ENCODE measurements around the gene MOGAT3.

DNA sequence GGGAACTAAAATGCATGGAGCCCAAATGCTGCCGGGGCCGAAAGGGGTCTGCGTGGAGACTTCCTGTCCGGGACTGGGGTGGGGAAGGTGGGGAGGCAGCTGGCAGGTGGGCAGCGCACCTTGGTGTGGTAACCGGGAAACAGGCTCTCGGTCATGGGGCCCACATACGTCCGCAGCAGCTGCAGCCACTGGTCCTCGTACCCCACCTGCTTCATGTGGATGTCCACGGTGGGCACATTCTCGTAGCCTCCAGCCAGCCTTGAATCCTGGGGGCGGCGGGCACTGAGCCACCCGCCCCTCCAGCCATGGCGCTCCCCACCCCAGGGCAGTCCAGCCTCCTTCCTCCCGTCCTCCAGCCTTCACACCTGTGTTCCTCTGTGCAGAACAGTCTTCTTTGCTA lies 6.6 kb upstream of the MOGAT3 start:
- TF ChIP-seq CTCF (conservative IDR thresholded peaks at IDR 0.05; ENCODE audit: low read depth, low read length) = no peak
- TF ChIP-seq RCOR1 (IDR thresholded peaks at IDR 0.05; ENCODE audit: insufficient replicate concordance, low read length) = no peak
- no peak for TF ChIP-seq FOS (IDR thresholded peaks at IDR 0.05; ENCODE audit: low read depth, low read length)
- no peak for TF ChIP-seq CEBPB (IDR thresholded peaks at IDR 0.05; ENCODE audit: low read depth, low read length)
- no peak for TF ChIP-seq MAZ (IDR thresholded peaks at IDR 0.05; ENCODE audit: borderline replicate concordance, low read depth, low read length)

All from IMR-90 (cell line).